ENCODE data around the gene PIM1.

PIM1 gene

DNA sequence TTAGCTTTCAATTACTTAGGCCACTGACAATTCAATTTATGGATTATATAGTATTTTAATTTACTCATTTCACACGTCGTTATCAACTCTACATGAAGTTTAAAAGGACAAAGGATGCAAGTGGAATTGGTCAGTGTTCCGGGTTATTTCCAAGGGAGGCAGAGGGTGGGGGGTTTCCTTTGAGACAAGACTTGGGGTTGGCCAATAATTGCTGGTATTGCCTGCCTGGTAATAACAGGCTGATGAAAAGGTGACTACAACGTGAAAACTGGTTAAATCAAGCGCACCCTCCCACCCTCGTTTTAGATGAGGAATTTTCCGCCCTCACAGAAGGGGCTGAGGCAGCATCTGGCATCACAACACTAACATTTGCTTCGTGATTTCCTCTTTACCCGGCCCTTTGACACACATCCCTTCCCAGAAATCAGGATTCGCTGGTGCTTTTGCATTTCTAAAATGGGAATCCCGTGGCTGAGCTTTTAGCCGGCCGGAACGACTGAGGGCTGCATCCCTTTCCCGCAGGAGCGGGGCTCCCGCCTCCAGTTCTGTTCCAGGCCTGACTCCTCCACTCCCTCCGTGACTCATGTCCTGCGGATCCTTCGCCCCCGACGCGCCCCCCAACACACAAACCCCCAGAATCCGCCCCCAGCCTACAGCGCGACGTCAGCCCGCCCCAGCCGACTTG lies 999 bp upstream of the PIM1 start:
- no peak for TF ChIP-seq CEBPB (IDR thresholded peaks at IDR 0.05)
- TF ChIP-seq ZBTB7A (IDR thresholded peaks at IDR 0.05; ENCODE audit: low read depth), result peak; percentile 47; the same call in 1 of the 2 replicates

DNA sequence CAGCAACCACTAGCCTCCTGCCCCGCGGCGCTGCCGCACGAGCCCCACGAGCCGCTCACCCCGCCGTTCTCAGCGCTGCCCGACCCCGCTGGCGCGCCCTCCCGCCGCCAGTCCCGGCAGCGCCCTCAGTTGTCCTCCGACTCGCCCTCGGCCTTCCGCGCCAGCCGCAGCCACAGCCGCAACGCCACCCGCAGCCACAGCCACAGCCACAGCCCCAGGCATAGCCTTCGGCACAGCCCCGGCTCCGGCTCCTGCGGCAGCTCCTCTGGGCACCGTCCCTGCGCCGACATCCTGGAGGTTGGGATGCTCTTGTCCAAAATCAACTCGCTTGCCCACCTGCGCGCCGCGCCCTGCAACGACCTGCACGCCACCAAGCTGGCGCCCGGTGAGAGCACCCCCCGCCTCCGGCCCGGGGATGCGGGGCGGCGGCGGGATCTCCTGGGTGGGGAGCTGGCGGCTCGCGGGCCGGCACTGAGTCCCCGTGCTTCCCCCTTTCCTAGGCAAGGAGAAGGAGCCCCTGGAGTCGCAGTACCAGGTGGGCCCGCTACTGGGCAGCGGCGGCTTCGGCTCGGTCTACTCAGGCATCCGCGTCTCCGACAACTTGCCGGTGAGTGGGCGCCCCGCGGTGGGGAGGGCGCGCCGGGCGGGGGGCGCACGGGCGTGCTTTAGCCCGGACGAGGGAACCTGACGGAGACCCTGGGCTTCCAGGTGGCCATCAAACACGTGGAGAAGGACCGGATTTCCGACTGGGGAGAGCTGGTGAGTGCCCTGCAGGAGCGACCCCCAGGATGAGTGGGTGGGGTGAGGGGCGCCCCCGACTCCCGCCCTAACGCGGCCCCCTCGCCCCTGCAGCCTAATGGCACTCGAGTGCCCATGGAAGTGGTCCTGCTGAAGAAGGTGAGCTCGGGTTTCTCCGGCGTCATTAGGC lies 585 bp downstream of the PIM1 start:
- TF ChIP-seq ZBTB7A (IDR thresholded peaks at IDR 0.05; ENCODE audit: low read depth) (peak; percentile 47; the same call in 1 of the 2 replicates), YY1 (IDR thresholded peaks at IDR 0.05; ENCODE audit: low read depth) (no peak), FOXM1 (IDR thresholded peaks at IDR 0.05; ENCODE audit: borderline replicate concordance, low read depth) (no peak)
- TF ChIP-seq, protein P1, sequence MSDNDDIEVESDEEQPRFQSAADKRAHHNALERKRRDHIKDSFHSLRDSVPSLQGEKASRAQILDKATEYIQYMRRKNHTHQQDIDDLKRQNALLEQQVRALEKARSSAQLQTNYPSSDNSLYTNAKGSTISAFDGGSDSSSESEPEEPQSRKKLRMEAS (IDR thresholded peaks at IDR 0.05), result peak; percentile 9; the same call in 1 of the 2 replicates

DNA sequence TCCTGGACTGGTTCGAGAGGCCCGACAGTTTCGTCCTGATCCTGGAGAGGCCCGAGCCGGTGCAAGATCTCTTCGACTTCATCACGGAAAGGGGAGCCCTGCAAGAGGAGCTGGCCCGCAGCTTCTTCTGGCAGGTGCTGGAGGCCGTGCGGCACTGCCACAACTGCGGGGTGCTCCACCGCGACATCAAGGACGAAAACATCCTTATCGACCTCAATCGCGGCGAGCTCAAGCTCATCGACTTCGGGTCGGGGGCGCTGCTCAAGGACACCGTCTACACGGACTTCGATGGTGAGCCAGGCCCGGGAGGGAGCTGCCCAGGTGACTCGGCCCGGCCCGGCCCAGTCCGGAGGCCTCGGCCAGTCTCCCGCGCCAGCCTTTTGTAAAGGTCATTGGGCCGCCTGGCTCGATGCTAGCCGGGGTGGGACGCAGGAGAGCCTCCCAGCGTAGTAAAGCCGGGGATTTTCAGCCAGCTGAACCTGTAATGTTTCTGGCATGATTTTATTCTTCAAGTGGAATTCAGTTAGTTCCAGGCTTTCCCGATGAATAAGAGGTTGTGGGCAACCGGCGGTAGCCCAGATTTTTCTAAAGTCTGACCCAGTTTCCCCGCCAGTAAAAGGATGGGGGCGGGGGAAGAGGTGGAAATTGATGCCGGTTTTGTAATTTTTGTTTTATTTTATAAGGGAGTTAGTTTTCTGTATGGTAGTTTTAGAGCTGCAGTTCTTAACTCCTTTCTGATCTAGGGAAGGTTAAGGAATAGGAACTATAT lies 1.4 kb downstream of the PIM1 start:
- TF ChIP-seq NFIC (IDR thresholded peaks at IDR 0.05) (no peak), CEBPB (IDR thresholded peaks at IDR 0.05) (no peak)

DNA sequence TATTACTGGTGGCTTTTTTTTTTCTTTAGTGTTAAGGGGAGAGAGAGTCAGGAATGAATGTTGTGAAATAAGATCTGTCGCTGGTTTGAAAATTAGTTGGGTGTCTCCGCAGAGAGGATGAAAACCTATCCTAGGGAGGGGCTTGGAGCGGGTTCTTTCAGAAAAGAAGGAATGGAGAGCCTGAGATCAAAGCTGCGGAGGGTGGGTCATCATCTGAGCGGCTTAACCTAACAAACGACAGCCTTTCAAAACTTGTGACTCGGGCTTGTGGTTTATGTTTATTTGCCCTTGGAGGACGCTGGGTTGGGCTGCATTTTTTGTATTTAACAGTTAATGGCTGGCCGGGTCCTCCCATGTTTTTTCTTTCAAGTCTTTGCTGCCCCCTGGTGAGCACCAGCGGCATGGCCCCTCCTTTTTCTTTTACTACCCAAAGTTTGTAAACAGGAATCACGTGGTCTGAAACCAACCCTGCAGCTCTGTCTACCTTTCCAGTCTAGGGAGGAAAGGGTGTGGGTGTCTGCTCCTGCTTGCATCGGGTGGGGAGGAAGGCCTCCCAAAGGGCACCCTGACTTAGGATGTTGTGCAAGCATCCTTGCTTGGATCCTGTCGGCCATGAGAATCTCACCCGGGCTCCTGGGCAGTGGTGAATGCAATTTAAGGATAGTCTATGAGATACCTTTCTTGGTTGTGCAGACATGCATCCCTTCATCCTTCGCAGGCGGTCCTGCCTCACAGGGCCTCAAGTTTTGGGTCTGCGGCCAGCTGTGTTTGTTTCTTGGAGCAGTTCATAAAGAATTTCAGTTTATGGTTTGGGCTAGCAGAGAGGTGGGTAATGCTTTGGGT lies 2.2 kb downstream of the PIM1 start:
- TF ChIP-seq, protein P1 (IDR thresholded peaks at IDR 0.05), result peak; percentile 88
- no peak for TF ChIP-seq TAF1 (IDR thresholded peaks at IDR 0.05; ENCODE audit: low read depth)
- TF ChIP-seq, protein P2, sequence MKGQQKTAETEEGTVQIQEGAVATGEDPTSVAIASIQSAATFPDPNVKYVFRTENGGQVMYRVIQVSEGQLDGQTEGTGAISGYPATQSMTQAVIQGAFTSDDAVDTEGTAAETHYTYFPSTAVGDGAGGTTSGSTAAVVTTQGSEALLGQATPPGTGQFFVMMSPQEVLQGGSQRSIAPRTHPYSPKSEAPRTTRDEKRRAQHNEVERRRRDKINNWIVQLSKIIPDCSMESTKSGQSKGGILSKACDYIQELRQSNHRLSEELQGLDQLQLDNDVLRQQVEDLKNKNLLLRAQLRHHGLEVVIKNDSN (IDR thresholded peaks at IDR 0.05), result peak; percentile 93
- TF ChIP-seq ZBTB7A (IDR thresholded peaks at IDR 0.05; ENCODE audit: low read depth), result no peak
- peak; percentile 61 for TF ChIP-seq YY1 (IDR thresholded peaks at IDR 0.05; ENCODE audit: low read depth)
- TF ChIP-seq TCF12 (IDR thresholded peaks at IDR 0.05; ENCODE audit: low read depth), result 0 out of 2 replicates have a peak, but pooled peaks have one; percentile 17
- TF ChIP-seq RAD21 (IDR thresholded peaks at IDR 0.05; ENCODE audit: low read depth), result peak; percentile 98
- TF ChIP-seq FOXM1 (IDR thresholded peaks at IDR 0.05; ENCODE audit: borderline replicate concordance, low read depth), result peak; percentile 71; the same call in 1 of the 2 replicates

DNA sequence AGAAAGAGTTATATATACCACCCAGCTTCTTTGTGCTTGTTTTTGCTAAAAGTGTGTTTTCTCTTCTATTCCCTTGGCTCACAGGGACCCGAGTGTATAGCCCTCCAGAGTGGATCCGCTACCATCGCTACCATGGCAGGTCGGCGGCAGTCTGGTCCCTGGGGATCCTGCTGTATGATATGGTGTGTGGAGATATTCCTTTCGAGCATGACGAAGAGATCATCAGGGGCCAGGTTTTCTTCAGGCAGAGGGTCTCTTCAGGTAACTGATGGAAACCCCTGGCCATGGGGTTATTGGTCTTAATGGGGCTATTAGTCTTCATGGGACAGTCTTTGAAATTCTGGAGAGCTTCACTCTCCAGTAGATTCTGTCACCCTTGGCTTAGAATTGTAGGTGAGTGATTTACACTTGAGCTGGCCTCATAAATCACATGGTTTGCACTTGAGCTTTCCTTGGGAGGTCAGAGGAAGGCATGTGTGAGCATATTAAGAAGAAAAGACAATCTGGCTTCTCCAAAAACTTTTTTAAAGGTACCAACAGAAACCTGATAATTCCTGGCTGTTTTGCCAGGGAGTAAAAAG lies 3.0 kb downstream of the PIM1 start:
- TF ChIP-seq, protein P2 (IDR thresholded peaks at IDR 0.05), result no peak
- no peak for TF ChIP-seq NFIC (IDR thresholded peaks at IDR 0.05)
- TF ChIP-seq EGR1 (IDR thresholded peaks at IDR 0.05), result no peak
- TF ChIP-seq TCF12 (IDR thresholded peaks at IDR 0.05; ENCODE audit: low read depth), result no peak
- no peak for TF ChIP-seq EP300 (IDR thresholded peaks at IDR 0.05; ENCODE audit: borderline replicate concordance)
- TF ChIP-seq ZBTB7A (IDR thresholded peaks at IDR 0.05; ENCODE audit: low read depth), result no peak
- TF ChIP-seq RAD21 (IDR thresholded peaks at IDR 0.05; ENCODE audit: low read depth), result no peak
- TF ChIP-seq CEBPB (IDR thresholded peaks at IDR 0.05), result no peak
- TF ChIP-seq CREB1 (IDR thresholded peaks at IDR 0.05; ENCODE audit: low read depth), result no peak
- TF ChIP-seq, protein P1 (IDR thresholded peaks at IDR 0.05), result no peak
- no peak for TF ChIP-seq YY1 (IDR thresholded peaks at IDR 0.05; ENCODE audit: low read depth)
- TF ChIP-seq, protein P3, sequence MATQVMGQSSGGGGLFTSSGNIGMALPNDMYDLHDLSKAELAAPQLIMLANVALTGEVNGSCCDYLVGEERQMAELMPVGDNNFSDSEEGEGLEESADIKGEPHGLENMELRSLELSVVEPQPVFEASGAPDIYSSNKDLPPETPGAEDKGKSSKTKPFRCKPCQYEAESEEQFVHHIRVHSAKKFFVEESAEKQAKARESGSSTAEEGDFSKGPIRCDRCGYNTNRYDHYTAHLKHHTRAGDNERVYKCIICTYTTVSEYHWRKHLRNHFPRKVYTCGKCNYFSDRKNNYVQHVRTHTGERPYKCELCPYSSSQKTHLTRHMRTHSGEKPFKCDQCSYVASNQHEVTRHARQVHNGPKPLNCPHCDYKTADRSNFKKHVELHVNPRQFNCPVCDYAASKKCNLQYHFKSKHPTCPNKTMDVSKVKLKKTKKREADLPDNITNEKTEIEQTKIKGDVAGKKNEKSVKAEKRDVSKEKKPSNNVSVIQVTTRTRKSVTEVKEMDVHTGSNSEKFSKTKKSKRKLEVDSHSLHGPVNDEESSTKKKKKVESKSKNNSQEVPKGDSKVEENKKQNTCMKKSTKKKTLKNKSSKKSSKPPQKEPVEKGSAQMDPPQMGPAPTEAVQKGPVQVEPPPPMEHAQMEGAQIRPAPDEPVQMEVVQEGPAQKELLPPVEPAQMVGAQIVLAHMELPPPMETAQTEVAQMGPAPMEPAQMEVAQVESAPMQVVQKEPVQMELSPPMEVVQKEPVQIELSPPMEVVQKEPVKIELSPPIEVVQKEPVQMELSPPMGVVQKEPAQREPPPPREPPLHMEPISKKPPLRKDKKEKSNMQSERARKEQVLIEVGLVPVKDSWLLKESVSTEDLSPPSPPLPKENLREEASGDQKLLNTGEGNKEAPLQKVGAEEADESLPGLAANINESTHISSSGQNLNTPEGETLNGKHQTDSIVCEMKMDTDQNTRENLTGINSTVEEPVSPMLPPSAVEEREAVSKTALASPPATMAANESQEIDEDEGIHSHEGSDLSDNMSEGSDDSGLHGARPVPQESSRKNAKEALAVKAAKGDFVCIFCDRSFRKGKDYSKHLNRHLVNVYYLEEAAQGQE (IDR thresholded peaks at IDR 0.05; ENCODE audit: low read depth), result no peak
- no peak for TF ChIP-seq FOXM1 (IDR thresholded peaks at IDR 0.05; ENCODE audit: borderline replicate concordance, low read depth)
- TF ChIP-seq TAF1 (IDR thresholded peaks at IDR 0.05; ENCODE audit: low read depth), result no peak
- no peak for TF ChIP-seq TEAD4 (IDR thresholded peaks at IDR 0.05)
